ENCODE data around the gene TRIM26.

TRIM26 gene

GRCh38 chr6:30152910-30153610, 60.1 kb downstream of the TRIM26 start:
- no peak overlapping the region for H3K9ac ChIP-seq (ENCODE audit: low read length)
- no peak overlapping the region for H3K4me2 ChIP-seq (ENCODE audit: low read length, poor library complexity, severe bottlenecking)
- H2AK5ac ChIP-seq (ENCODE audit: low read length, severe bottlenecking) = no peak overlapping the region
- no peaks in the 10 kb centered on the region for H3K9me3 ChIP-seq (ENCODE audit: control insufficient read depth, low read length)
- no peaks in the 10 kb centered on the region for H3K79me1 ChIP-seq (replicated peaks; ENCODE audit: low read length, poor library complexity, severe bottlenecking)
- no peak overlapping the region for H3K14ac ChIP-seq (ENCODE audit: low read length in 2 of 2)
- no peak overlapping the region for H2BK12ac ChIP-seq (ENCODE audit: low read length in 2 of 2)
- H3K23ac ChIP-seq (ENCODE audit: low read length in 2 of 2) = no peak overlapping the region
- no peak for DNase-seq
- peaks cover 0 to 25% of the 10 kb centered on the region in 2 experiments for H3K27me3 ChIP-seq (ENCODE audit: control insufficient read depth in 1 of 2, insufficient read depth in 1 of 2, low read length in 2 of 2)
- H4K8ac ChIP-seq (ENCODE audit: low read length) = no peak overlapping the region
- no peak overlapping the region for H2BK5ac ChIP-seq (ENCODE audit: low read depth, low read length, poor library complexity, severe bottlenecking)
- WGBS = 95% methylated on average over 3 of the region's 3 CpGs
- no peak overlapping the region for H3K4me3 ChIP-seq (ENCODE audit: insufficient read depth in 1 of 2, low read depth in 1 of 2, low read length in 2 of 2)
- H3K4me1 ChIP-seq (ENCODE audit: control insufficient read depth, insufficient read depth, low read depth, low read length) = peaks cover 14% of the 10 kb centered on the region
- H3K27ac ChIP-seq (ENCODE audit: low read length, poor library complexity, severe bottlenecking) = no peak overlapping the region
- H2BK15ac ChIP-seq (ENCODE audit: low read depth, poor library complexity, severe bottlenecking) = no peak overlapping the region
- H4K91ac ChIP-seq (ENCODE audit: low read length) = no peak overlapping the region
- H2BK120ac ChIP-seq (ENCODE audit: low read depth, low read length) = no peak overlapping the region
- H3K36me3 ChIP-seq (ENCODE audit: control insufficient read depth in 1 of 2, insufficient read depth in 2 of 2, low read depth in 1 of 2, low read length in 2 of 2) = no peaks in the 10 kb centered on the region
- no peak overlapping the region for H3K18ac ChIP-seq (ENCODE audit: low read depth in 1 of 2, low read length in 2 of 2)
- H3K4ac ChIP-seq (ENCODE audit: low read depth in 1 of 2, low read length in 2 of 2) = no peak overlapping the region
- H2AFZ ChIP-seq (ENCODE audit: low read depth, low read length) = no peak overlapping the region

GRCh38 chr6:30152016-30152673, 61.1 kb downstream of the TRIM26 start:
- no peak overlapping the region for H2BK12ac ChIP-seq (ENCODE audit: low read length in 2 of 2)
- no peaks in the 10 kb centered on the region for H3K79me1 ChIP-seq (replicated peaks; ENCODE audit: low read length, poor library complexity, severe bottlenecking)
- H3K9ac ChIP-seq (ENCODE audit: low read length) = no peak overlapping the region
- H3K4ac ChIP-seq (ENCODE audit: low read depth in 1 of 2, low read length in 2 of 2) = no peak overlapping the region
- H3K36me3 ChIP-seq (ENCODE audit: control insufficient read depth in 1 of 2, insufficient read depth in 2 of 2, low read depth in 1 of 2, low read length in 2 of 2) = no peaks in the 10 kb centered on the region
- no peak overlapping the region for H2BK5ac ChIP-seq (ENCODE audit: low read depth, low read length, poor library complexity, severe bottlenecking)
- no peak overlapping the region for H3K27ac ChIP-seq (ENCODE audit: low read length, poor library complexity, severe bottlenecking)
- H3K23ac ChIP-seq (ENCODE audit: low read length in 2 of 2) = no peak overlapping the region
- H3K9me3 ChIP-seq (ENCODE audit: control insufficient read depth, low read length) = no peaks in the 10 kb centered on the region
- H3K27me3 ChIP-seq (ENCODE audit: control insufficient read depth in 1 of 2, insufficient read depth in 1 of 2, low read length in 2 of 2) = peaks cover 0 to 30% of the 10 kb centered on the region in 2 experiments
- no peak overlapping the region for H3K18ac ChIP-seq (ENCODE audit: low read depth in 1 of 2, low read length in 2 of 2)
- WGBS = 77% methylated on average over 4 of the region's 4 CpGs
- no peak overlapping the region for H3K4me3 ChIP-seq (ENCODE audit: insufficient read depth in 1 of 2, low read depth in 1 of 2, low read length in 2 of 2)
- no peak overlapping the region for H4K91ac ChIP-seq (ENCODE audit: low read length)
- no peak overlapping the region for H2BK120ac ChIP-seq (ENCODE audit: low read depth, low read length)
- H3K14ac ChIP-seq (ENCODE audit: low read length in 2 of 2) = no peak overlapping the region
- peaks cover 14% of the 10 kb centered on the region for H3K4me1 ChIP-seq (ENCODE audit: control insufficient read depth, insufficient read depth, low read depth, low read length)
- H4K8ac ChIP-seq (ENCODE audit: low read length) = no peak overlapping the region
- H2BK15ac ChIP-seq (ENCODE audit: low read depth, poor library complexity, severe bottlenecking) = no peak overlapping the region
- no peak overlapping the region for H2AK5ac ChIP-seq (ENCODE audit: low read length, severe bottlenecking)
- no peak for DNase-seq
- no peak overlapping the region for H2AFZ ChIP-seq (ENCODE audit: low read depth, low read length)
- no peak overlapping the region for H3K4me2 ChIP-seq (ENCODE audit: low read length, poor library complexity, severe bottlenecking)

GRCh38 chr6:30151580-30151979, 61.6 kb downstream of the TRIM26 start:
- Histone ChIP-seq H3K27me3 (ENCODE audit: control insufficient read depth in 1 of 2, insufficient read depth in 1 of 2, low read length in 2 of 2) (peaks cover 0 to 36% of the 10 kb centered on the region in 2 experiments), H3K4me2 (ENCODE audit: low read length, poor library complexity, severe bottlenecking) (no peak overlapping the region), H4K8ac (ENCODE audit: low read length) (no peak overlapping the region), H4K91ac (ENCODE audit: low read length) (no peak overlapping the region), H2BK15ac (ENCODE audit: low read depth, poor library complexity, severe bottlenecking) (no peak overlapping the region), H3K18ac (ENCODE audit: low read depth in 1 of 2, low read length in 2 of 2) (no peak overlapping the region), H2BK120ac (ENCODE audit: low read depth, low read length) (no peak overlapping the region), H3K4me1 (ENCODE audit: control insufficient read depth, insufficient read depth, low read depth, low read length) (peaks cover 11% of the 10 kb centered on the region), H3K36me3 (ENCODE audit: control insufficient read depth in 1 of 2, insufficient read depth in 2 of 2, low read depth in 1 of 2, low read length in 2 of 2) (no peaks in the 10 kb centered on the region), H2BK5ac (ENCODE audit: low read depth, low read length, poor library complexity, severe bottlenecking) (no peak overlapping the region), H3K79me1 (replicated peaks; ENCODE audit: low read length, poor library complexity, severe bottlenecking) (no peaks in the 10 kb centered on the region), H3K9me3 (ENCODE audit: control insufficient read depth, low read length) (no peaks in the 10 kb centered on the region), H3K4me3 (ENCODE audit: insufficient read depth in 1 of 2, low read depth in 1 of 2, low read length in 2 of 2) (no peak overlapping the region), H2AK5ac (ENCODE audit: low read length, severe bottlenecking) (no peak overlapping the region), H3K4ac (ENCODE audit: low read depth in 1 of 2, low read length in 2 of 2) (no peak overlapping the region), H3K27ac (ENCODE audit: low read length, poor library complexity, severe bottlenecking) (no peak overlapping the region), H3K14ac (ENCODE audit: low read length in 2 of 2) (no peak overlapping the region), H3K23ac (ENCODE audit: low read length in 2 of 2) (no peak overlapping the region), H2BK12ac (ENCODE audit: low read length in 2 of 2) (no peak overlapping the region), H3K9ac (ENCODE audit: low read length) (no peak overlapping the region), H2AFZ (ENCODE audit: low read depth, low read length) (no peak overlapping the region)
- no peak for DNase-seq
- 56% methylated on average over 2 of the region's 3 CpGs for WGBS

GRCh38 chr6:30150671-30151395, 62.4 kb downstream of the TRIM26 start:
- Histone ChIP-seq H2BK120ac (ENCODE audit: low read depth, low read length) (no peak overlapping the region), H2BK5ac (ENCODE audit: low read depth, low read length, poor library complexity, severe bottlenecking) (no peak overlapping the region), H3K27ac (ENCODE audit: low read length, poor library complexity, severe bottlenecking) (no peak overlapping the region), H4K91ac (ENCODE audit: low read length) (no peak overlapping the region), H3K9ac (ENCODE audit: low read length) (no peak overlapping the region), H3K4me3 (ENCODE audit: insufficient read depth in 1 of 2, low read depth in 1 of 2, low read length in 2 of 2) (no peak overlapping the region), H3K27me3 (ENCODE audit: control insufficient read depth in 1 of 2, insufficient read depth in 1 of 2, low read length in 2 of 2) (peaks cover 0 to 39% of the 10 kb centered on the region in 2 experiments), H2AFZ (ENCODE audit: low read depth, low read length) (no peak overlapping the region), H3K4me1 (ENCODE audit: control insufficient read depth, insufficient read depth, low read depth, low read length) (peaks cover 8% of the 10 kb centered on the region), H2AK5ac (ENCODE audit: low read length, severe bottlenecking) (no peak overlapping the region), H3K4me2 (ENCODE audit: low read length, poor library complexity, severe bottlenecking) (no peak overlapping the region), H3K23ac (ENCODE audit: low read length in 2 of 2) (no peak overlapping the region), H2BK12ac (ENCODE audit: low read length in 2 of 2) (no peak overlapping the region), H4K8ac (ENCODE audit: low read length) (no peak overlapping the region), H3K9me3 (ENCODE audit: control insufficient read depth, low read length) (no peaks in the 10 kb centered on the region), H3K36me3 (ENCODE audit: control insufficient read depth in 1 of 2, insufficient read depth in 2 of 2, low read depth in 1 of 2, low read length in 2 of 2) (no peaks in the 10 kb centered on the region), H3K18ac (ENCODE audit: low read depth in 1 of 2, low read length in 2 of 2) (no peak overlapping the region), H3K4ac (ENCODE audit: low read depth in 1 of 2, low read length in 2 of 2) (no peak overlapping the region), H3K79me1 (replicated peaks; ENCODE audit: low read length, poor library complexity, severe bottlenecking) (no peaks in the 10 kb centered on the region), H3K14ac (ENCODE audit: low read length in 2 of 2) (no peak overlapping the region), H2BK15ac (ENCODE audit: low read depth, poor library complexity, severe bottlenecking) (no peak overlapping the region)
- DNase-seq = no peak
- 86% methylated on average over 10 of the region's 10 CpGs for WGBS

Measured in mesenchymal stem cell (in vitro differentiated cells and primary cell).